ENCODE results near the gene MEGF9. TPM values are rescaled to one million over a fixed set of nuclear protein-coding genes. Genes with fewer than 3 reads are reported as not detected.

The MEGF9 gene
- total and polyA plus RNA-seq, 2 of the 13 experiments (the other 11 are each of a cell fraction or from before 2014, with no cell fraction given): 3.1 to 3.3 TPM

DNA sequence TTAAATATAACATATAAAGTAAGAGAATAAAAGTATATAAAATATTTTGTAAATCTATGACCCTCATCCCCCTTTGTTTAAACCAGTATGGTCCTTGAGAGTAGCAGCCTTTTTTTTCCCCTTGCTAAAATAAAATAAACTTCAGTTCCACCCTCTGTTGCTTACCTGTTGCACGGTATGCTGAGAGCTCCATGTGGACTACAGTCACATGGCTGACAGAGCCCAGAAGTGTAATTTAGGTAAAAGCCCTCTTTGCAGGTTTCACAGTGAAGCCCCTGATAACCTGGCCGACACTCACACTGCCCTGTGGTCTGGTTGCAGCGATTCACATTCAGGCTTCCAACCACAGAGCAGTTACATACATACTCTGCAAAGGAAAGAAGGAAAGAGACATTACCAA is 55.1 kb downstream of the MEGF9 start:
- WGBS (ENCODE audit: low lambda C conversion rate): 84% methylated on average over 3 of the region's 3 CpGs
- Histone ChIP-seq H3K4me1 (ENCODE audit: insufficient read depth, low read length) (peaks cover 9% of the 10 kb centered on the region), H3K9me3 (ENCODE audit: low read length) (no peaks in the 10 kb centered on the region), H3K36me3 (replicated peaks in 1 of 2; ENCODE audit: control insufficient read depth in 1 of 2, insufficient read depth in 2 of 2, low read length in 2 of 2) (no peaks in the 10 kb centered on the region), H3K27ac (ENCODE audit: extremely low read length, insufficient read depth, low read length) (no peak overlapping the region), H3K4me3 (replicated peaks in 1 of 3; ENCODE audit: insufficient read depth in 1 of 3, low read depth in 2 of 3, low read length in 3 of 3) (no peak overlapping the region), H3K27me3 (ENCODE audit: control insufficient read depth in 1 of 2, insufficient read depth in 2 of 2, low read length in 2 of 2) (no peaks in the 10 kb centered on the region), H4K20me1 (ENCODE audit: insufficient read depth, low read length) (no peaks in the 10 kb centered on the region), H3K9ac (ENCODE audit: insufficient read depth, low read depth, low read length) (no peak overlapping the region), H3K4me2 (ENCODE audit: low read depth, low read length) (no peak overlapping the region), H2AFZ (ENCODE audit: low read length) (no peak overlapping the region), H3K79me2 (ENCODE audit: insufficient read depth, low read length) (no peaks in the 10 kb centered on the region)
- ATAC-seq (no peak), DNase-seq (ENCODE audit: low spot score) (no peak), FAIRE-seq (no peak)
- ChIA-PET CTCF (ENCODE audit: low intra/inter-chr PET ratio, low total read pairs) (no interaction called here), POLR2A (no interaction called here)
- TF ChIP-seq HNF1B (CRISPR knock-in tag; IDR thresholded peaks at IDR 0.05) (no peak), ZNF713 (CRISPR knock-in tag; IDR thresholded peaks at IDR 0.05) (no peak), POLR2AphosphoS5 (IDR thresholded peaks at IDR 0.05; ENCODE audit: low read depth, low read length) (no peak), TBX3 (IDR thresholded peaks at IDR 0.05; ENCODE audit: borderline replicate concordance) (no peak), ZNF724P (CRISPR knock-in tag; IDR thresholded peaks at IDR 0.05; ENCODE audit: borderline replicate concordance) (no peak)
- BruUV-seq (replicated peaks): no TSS peak
- intact Hi-C loops (cut with micrococcal nuclease; ENCODE audit: unreplicated experiment): no loop called here
- in situ Hi-C loops (cut with HindIII; ENCODE audit: extremely low pct_ligation_motif_present, low pct_unique_long_range_greater_than_20kb): no loop called here

GRCh38 chr9:120655005-120655622 is 59.2 kb downstream of the MEGF9 start:
- Histone ChIP-seq H3K4me3 (replicated peaks in 1 of 3; ENCODE audit: insufficient read depth in 1 of 3, low read depth in 2 of 3, low read length in 3 of 3) (no peak overlapping the region), H3K4me2 (ENCODE audit: low read depth, low read length) (no peak overlapping the region), H3K27me3 (ENCODE audit: control insufficient read depth in 1 of 2, insufficient read depth in 2 of 2, low read length in 2 of 2) (no peaks in the 10 kb centered on the region), H3K36me3 (replicated peaks in 1 of 2; ENCODE audit: control insufficient read depth in 1 of 2, insufficient read depth in 2 of 2, low read length in 2 of 2) (no peaks in the 10 kb centered on the region), H3K9me3 (ENCODE audit: low read length) (no peaks in the 10 kb centered on the region), H4K20me1 (ENCODE audit: insufficient read depth, low read length) (no peaks in the 10 kb centered on the region), H3K79me2 (ENCODE audit: insufficient read depth, low read length) (no peaks in the 10 kb centered on the region), H2AFZ (ENCODE audit: low read length) (no peak overlapping the region), H3K9ac (ENCODE audit: insufficient read depth, low read depth, low read length) (no peak overlapping the region), H3K4me1 (ENCODE audit: insufficient read depth, low read length) (peaks cover 18% of the 10 kb centered on the region), H3K27ac (ENCODE audit: extremely low read length, insufficient read depth, low read length) (no peak overlapping the region)
- no peak for DNase-seq (ENCODE audit: low spot score)
- WGBS (ENCODE audit: low lambda C conversion rate): 96% methylated on average over 4 of the region's 4 CpGs
- no peak for ATAC-seq
- ChIA-PET CTCF (ENCODE audit: low intra/inter-chr PET ratio, low total read pairs) (no interaction called here), POLR2A (no interaction called here)
- intact Hi-C loops (cut with micrococcal nuclease; ENCODE audit: unreplicated experiment) (no loop called here), in situ Hi-C loops (cut with HindIII; ENCODE audit: extremely low pct_ligation_motif_present, low pct_unique_long_range_greater_than_20kb) (no loop called here)
- no peak for FAIRE-seq
- BruUV-seq (replicated peaks): no TSS peak
- TF ChIP-seq MIER2 (CRISPR knock-in tag; IDR thresholded peaks at IDR 0.05) (no peak), GLI4 (CRISPR knock-in tag; IDR thresholded peaks at IDR 0.05; ENCODE audit: borderline replicate concordance) (no peak), ZNF747 (CRISPR knock-in tag; IDR thresholded peaks at IDR 0.05; ENCODE audit: borderline replicate concordance) (no peak)
- TF ChIP-seq, protein P1, sequence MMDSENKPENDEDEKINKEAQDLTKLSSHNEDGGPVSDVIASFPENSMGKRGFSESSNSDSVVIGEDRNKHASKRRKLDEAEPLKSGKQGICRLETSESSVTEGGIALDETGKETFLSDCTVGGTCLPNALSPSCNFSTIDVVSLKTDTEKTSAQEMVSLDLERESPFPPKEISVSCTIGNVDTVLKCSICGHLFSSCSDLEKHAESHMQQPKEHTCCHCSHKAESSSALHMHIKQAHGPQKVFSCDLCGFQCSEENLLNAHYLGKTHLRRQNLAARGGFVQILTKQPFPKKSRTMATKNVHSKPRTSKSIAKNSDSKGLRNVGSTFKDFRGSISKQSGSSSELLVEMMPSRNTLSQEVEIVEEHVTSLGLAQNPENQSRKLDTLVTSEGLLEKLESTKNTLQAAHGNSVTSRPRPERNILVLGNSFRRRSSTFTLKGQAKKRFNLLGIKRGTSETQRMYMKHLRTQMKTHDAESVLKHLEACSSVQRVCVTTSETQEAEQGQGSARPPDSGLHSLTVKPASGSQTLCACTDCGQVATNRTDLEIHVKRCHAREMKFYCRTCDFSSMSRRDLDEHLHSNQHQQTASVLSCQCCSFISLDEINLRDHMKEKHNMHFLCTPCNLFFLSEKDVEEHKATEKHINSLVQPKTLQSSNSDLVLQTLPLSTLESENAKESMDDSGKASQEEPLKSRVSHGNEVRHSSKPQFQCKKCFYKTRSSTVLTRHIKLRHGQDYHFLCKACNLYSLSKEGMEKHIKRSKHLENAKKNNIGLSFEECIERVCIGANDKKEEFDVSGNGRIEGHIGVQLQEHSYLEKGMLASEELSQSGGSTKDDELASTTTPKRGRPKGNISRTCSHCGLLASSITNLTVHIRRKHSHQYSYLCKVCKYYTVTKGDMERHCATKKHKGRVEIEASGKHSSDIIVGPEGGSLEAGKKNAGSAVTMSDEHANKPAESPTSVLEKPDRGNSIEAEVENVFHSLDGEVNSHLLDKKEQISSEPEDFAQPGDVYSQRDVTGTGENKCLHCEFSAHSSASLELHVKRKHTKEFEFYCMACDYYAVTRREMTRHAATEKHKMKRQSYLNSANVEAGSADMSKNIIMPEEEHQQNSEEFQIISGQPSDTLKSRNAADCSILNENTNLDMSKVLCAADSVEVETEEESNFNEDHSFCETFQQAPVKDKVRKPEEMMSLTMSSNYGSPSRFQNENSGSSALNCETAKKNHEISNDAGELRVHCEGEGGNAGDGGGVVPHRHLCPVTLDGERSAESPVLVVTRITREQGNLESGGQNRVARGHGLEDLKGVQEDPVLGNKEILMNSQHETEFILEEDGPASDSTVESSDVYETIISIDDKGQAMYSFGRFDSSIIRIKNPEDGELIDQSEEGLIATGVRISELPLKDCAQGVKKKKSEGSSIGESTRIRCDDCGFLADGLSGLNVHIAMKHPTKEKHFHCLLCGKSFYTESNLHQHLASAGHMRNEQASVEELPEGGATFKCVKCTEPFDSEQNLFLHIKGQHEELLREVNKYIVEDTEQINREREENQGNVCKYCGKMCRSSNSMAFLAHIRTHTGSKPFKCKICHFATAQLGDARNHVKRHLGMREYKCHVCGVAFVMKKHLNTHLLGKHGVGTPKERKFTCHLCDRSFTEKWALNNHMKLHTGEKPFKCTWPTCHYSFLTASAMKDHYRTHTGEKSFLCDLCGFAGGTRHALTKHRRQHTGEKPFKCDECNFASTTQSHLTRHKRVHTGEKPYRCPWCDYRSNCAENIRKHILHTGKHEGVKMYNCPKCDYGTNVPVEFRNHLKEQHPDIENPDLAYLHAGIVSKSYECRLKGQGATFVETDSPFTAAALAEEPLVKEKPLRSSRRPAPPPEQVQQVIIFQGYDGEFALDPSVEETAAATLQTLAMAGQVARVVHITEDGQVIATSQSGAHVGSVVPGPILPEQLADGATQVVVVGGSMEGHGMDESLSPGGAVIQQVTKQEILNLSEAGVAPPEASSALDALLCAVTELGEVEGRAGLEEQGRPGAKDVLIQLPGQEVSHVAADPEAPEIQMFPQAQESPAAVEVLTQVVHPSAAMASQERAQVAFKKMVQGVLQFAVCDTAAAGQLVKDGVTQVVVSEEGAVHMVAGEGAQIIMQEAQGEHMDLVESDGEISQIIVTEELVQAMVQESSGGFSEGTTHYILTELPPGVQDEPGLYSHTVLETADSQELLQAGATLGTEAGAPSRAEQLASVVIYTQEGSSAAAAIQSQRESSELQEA (CRISPR knock-in tag; IDR thresholded peaks at IDR 0.05; ENCODE audit: not compliant biosample characterization): no peak
